ENCODE data around the gene CTIF.
A peak's percentile ranks its signal among the peaks of the same experiment; 100 is the strongest.

Gene CTIF

GRCh38 chr18:48819781-48820482 lies 281.1 kb downstream of the CTIF start:
- no peak for DNase-seq (ENCODE audit: low read depth)

GRCh38 chr18:48820483-48821250 lies 281.8 kb downstream of the CTIF start:
- DNase-seq (ENCODE audit: low read depth) = no peak

- DNase-seq (ENCODE audit: low read depth) = no peak
These were observed 282.4 kb downstream of the CTIF start for GRCh38 chr18:48821251-48821590.

GRCh38 chr18:48821845-48822244 lies 283.0 kb downstream of the CTIF start:
- no peak for DNase-seq (ENCODE audit: low read depth)

- no peak for DNase-seq (ENCODE audit: low read depth)
These were observed 285.6 kb downstream of the CTIF start for GRCh38 chr18:48824231-48824970.

GRCh38 chr18:48825101-48825745 lies 286.4 kb downstream of the CTIF start:
- DNase-seq (ENCODE audit: low read depth) = no peak

- no peak for DNase-seq (ENCODE audit: low read depth)
These were observed 287.4 kb downstream of the CTIF start for GRCh38 chr18:48826271-48826670.

- peak; percentile 49 for DNase-seq (ENCODE audit: low read depth)
These were observed 288.0 kb downstream of the CTIF start for GRCh38 chr18:48826806-48827205.

- peak; percentile 83 for DNase-seq (ENCODE audit: low read depth)
These were observed 288.7 kb downstream of the CTIF start for GRCh38 chr18:48827291-48828193.

- DNase-seq (ENCODE audit: low read depth) = no peak
These were observed 289.3 kb downstream of the CTIF start for GRCh38 chr18:48828194-48828545.

- peak; percentile 67 for DNase-seq (ENCODE audit: low read depth)
These were observed 290.0 kb downstream of the CTIF start for GRCh38 chr18:48828691-48829442.

GRCh38 chr18:48829443-48830149 lies 290.8 kb downstream of the CTIF start:
- no peak for DNase-seq (ENCODE audit: low read depth)

GRCh38 chr18:48831113-48831759 lies 292.4 kb downstream of the CTIF start:
- no peak for DNase-seq (ENCODE audit: low read depth)

- DNase-seq (ENCODE audit: low read depth) = no peak
These were observed 293.0 kb downstream of the CTIF start for GRCh38 chr18:48831802-48832201.

GRCh38 chr18:48832938-48833700 lies 294.3 kb downstream of the CTIF start:
- DNase-seq (ENCODE audit: low read depth) = no peak

GRCh38 chr18:48833701-48834412 lies 295.0 kb downstream of the CTIF start:
- DNase-seq (ENCODE audit: low read depth) = no peak

GRCh38 chr18:48834413-48835031 lies 295.7 kb downstream of the CTIF start:
- peak; percentile 93 for DNase-seq (ENCODE audit: low read depth)

GRCh38 chr18:48835119-48835518 lies 296.3 kb downstream of the CTIF start:
- DNase-seq (ENCODE audit: low read depth) = no peak

Data from amniotic epithelial cell (primary cell).